ENCODE measurements around the gene DYNLRB1.

- no peak for TF ChIP-seq CTCF (conservative IDR thresholded peaks at IDR 0.05 in 1 of 2, IDR thresholded peaks at IDR 0.05 in 1 of 2; ENCODE audit: extremely low read depth in 1 of 2, insufficient read depth in 1 of 2, low read depth in 1 of 2, low read length in 2 of 2)
- no peak for TF ChIP-seq EZH2 (IDR thresholded peaks at IDR 0.05; ENCODE audit: borderline replicate concordance, low read length)
Measured at GRCh38 chr20:34574426-34574825, 58.2 kb downstream of the DYNLRB1 start.

Measured in mammary epithelial cell (primary cell).